SK-N-MC (cell line): ENCODE results near the gene KXD1.

Experiments used
- EZH2 ChIP-seq: fragments of 200-600 bp; sonication (generic); IDR thresholded peaks from one replicate; pipeline ENCODE4 v1.6.1; 2017; ENCODE audit warnings: antibody characterized with exemption
- POLR2AphosphoS5 ChIP-seq: IDR thresholded peaks from 2 replicates; pipeline ENCODE4 v1.6.1; 2012; ENCODE audit warnings: mild to moderate bottlenecking, low read depth, low read length, borderline replicate concordance

- TF ChIP-seq EZH2 (no peak), POLR2AphosphoS5 (no peak)
Observed at GRCh38 chr19:18594096-18594823, 36.6 kb downstream of the KXD1 start.
